Gastroesophageal sphincter (tissue), 4 donors: ENCODE measurements around the gene SH3RF1. TPM values are rescaled to one million over a fixed set of nuclear protein-coding genes. Genes with fewer than 3 reads are reported as not detected.

ENCODE experiments used
- ATAC-seq: fragments of 150-250 bp; one replicate; pipeline ENCODE4 v1.9.1; 2016; ENCODE audit warnings: mild to moderate bottlenecking, moderate library complexity
- H3K27ac ChIP-seq, 4 donors: fragments of 200-600 bp; sonication (generic) in 3 of 4; 1 replicate in 3 of 4; 2 replicates in 1 of 4; pipeline ENCODE4 v1.5.1; 2016 to 2019
- H3K27me3 ChIP-seq: fragments of 200-600 bp; sonication (generic); one replicate; pipeline ENCODE4 v1.5.1; 2019
- H3K36me3 ChIP-seq, 2 donors: fragments of 200-600 bp; sonication (generic); one replicate each; pipeline ENCODE4 v1.5.1; 2019; ENCODE audit warnings: control low read depth in 1 of 2
- H3K4me1 ChIP-seq, 3 donors: fragments of 200-600 bp; sonication (generic); 1 replicate in 2 of 3; 2 replicates in 1 of 3; pipeline ENCODE4 v1.5.1; 2016 to 2019; ENCODE audit warnings: control low read depth in 2 of 3
- H3K4me3 ChIP-seq, 2 donors: fragments of 200-600 bp; sonication (generic); one replicate each; pipeline ENCODE4 v1.5.1; 2019; ENCODE audit warnings: mild to moderate bottlenecking in 1 of 2, moderate library complexity in 1 of 2
- H3K9me3 ChIP-seq, 3 donors: fragments of 200-600 bp; sonication (generic); one replicate each; pipeline ENCODE4 v1.5.1; 2017 to 2019; ENCODE audit warnings: control low read depth in 2 of 3
- CTCF ChIP-seq, 4 experiments: fragments of 200-600 bp in 2 of 4; fragments of 450-650 bp in 2 of 4; sonication (generic) in 1 of 4; IDR thresholded peaks; one replicate each; pipeline ENCODE4 v1.5.1; 2017 to 2019; ENCODE audit warnings: antibody characterized with exemption in 4 of 4, mild to moderate bottlenecking in 2 of 4, moderate library complexity in 2 of 4
- EP300 ChIP-seq: sonication (generic); formaldehyde crosslinking; IDR thresholded peaks from one replicate; pipeline ENCODE4 v1.6.1; 2017; ENCODE audit warnings: antibody characterized with exemption, mild to moderate bottlenecking
- POLR2A ChIP-seq, 2 donors: fragments of 450-650 bp; IDR thresholded peaks; one replicate each; pipeline ENCODE4 v1.6.1; 2017; ENCODE audit warnings: antibody characterized with exemption in 2 of 2, mild to moderate bottlenecking in 2 of 2, moderate library complexity in 1 of 2
- POLR2AphosphoS5 ChIP-seq: sonication (generic); formaldehyde crosslinking; IDR thresholded peaks from one replicate; pipeline ENCODE4 v1.6.1; 2017; ENCODE audit warnings: antibody characterized with exemption
- WGBS, 2 donors: methylation state at CpG; one replicate each; pipeline ENCODE4 v1.1.5; 2018; ENCODE audit warnings: low coverage in 1 of 2; 5-methylcytosine and 5-hydroxymethylcytosine counted together
- total RNA-seq, 4 donors: library from RNA; depleted of rRNA; stranded (reverse); fragments of >200 nt; gene quantifications; one replicate each; pipeline ENCODE4 v1.1.0, GENCODE V29; 2016

Gene SH3RF1
- total RNA-seq, 4 donors from 2014 or later = 9.2 to 17.6 (median 13.3) TPM

GRCh38 chr4:169269916-169270809, 593 bp downstream of the SH3RF1 start:
- H3K27ac ChIP-seq = peak overlapping the region; percentile 62 to 94 (median 89)
- no peaks in the 10 kb centered on the region for H3K27me3 ChIP-seq
- H3K4me3 ChIP-seq = peak overlapping the region; percentile 82 to 96
- peak; percentile 54 for ATAC-seq
- H3K4me1 ChIP-seq = peaks cover 0 to 60% (median 5%) of the 10 kb centered on the region in 3 donors
- H3K9me3 ChIP-seq = no peaks in the 10 kb centered on the region
- TF ChIP-seq CTCF (IDR thresholded peaks at IDR 0.05) (peak in 3 of 4 experiments; percentile 15 to 35 (median 28)), POLR2A (IDR thresholded peaks at IDR 0.05) (no peak)
- no peaks in the 10 kb centered on the region for H3K36me3 ChIP-seq
- 0 to 8% methylated on average over 5 to 22 of the region's 62 CpGs for WGBS, 2 donors

DNA sequence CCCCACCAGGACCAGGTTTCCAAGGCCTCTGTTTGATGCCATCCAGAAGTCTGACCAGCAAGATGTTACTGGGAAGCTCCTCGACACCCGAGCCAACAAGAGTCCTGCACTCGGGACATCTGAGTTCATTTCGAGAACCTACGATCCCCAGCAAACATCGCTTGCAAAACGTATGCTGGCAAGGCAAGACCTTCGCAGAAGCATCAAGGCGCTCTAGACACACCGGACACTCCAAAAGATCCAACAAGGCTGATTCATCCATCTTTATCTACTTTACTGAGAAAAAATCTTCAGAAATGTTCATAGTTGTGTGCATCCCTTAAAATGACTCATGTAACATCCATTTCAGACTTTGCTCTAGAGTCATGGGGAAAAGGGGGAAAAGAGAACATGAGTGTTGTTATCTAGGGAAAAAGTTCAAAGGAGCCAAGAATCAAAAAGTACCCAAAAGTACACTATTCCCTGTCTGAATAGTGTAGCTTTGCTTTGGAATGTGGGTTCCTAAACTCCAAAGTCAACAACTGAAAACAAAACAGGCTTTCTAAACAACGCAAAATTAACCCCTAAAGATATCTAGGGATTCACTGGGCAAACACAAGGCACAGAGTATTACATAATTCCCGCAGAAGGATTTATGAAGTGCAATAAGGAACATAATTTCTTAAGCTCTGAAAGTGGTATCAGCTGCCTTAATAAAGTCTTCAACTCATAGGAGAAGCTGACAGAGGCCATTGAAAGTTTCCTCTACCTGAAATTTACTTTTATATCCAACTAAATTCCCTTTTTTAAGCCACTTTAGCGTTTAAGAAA, 1.6 kb downstream of the SH3RF1 start:
- TF ChIP-seq CTCF (IDR thresholded peaks at IDR 0.05) = no peak
- no peak for TF ChIP-seq POLR2AphosphoS5
- no peak for TF ChIP-seq EP300
- TF ChIP-seq POLR2A (IDR thresholded peaks at IDR 0.05) = no peak
- no peaks in the 10 kb centered on the region for H3K27me3 ChIP-seq
- no peak for ATAC-seq
- H3K9me3 ChIP-seq = no peaks in the 10 kb centered on the region
- 71 to 89% methylated on average over 7 to 9 of the region's 13 CpGs for WGBS, 2 donors
- peaks cover 0 to 61% (median 5%) of the 10 kb centered on the region in 3 donors for H3K4me1 ChIP-seq
- H3K27ac ChIP-seq = peak overlapping the region in 2 of 4 donors; percentile 87 to 94
- H3K4me3 ChIP-seq = peak overlapping the region; percentile 82 to 96
- no peaks in the 10 kb centered on the region for H3K36me3 ChIP-seq

- no peak overlapping the region for H3K4me3 ChIP-seq
- H3K9me3 ChIP-seq = no peaks in the 10 kb centered on the region
- no peak for TF ChIP-seq POLR2A (IDR thresholded peaks at IDR 0.05)
- no peak for TF ChIP-seq EP300
- no peak for TF ChIP-seq CTCF (IDR thresholded peaks at IDR 0.05)
- no peak for TF ChIP-seq POLR2AphosphoS5
- no peaks in the 10 kb centered on the region for H3K27me3 ChIP-seq
- H3K4me1 ChIP-seq = peaks cover 0 to 66% (median 5%) of the 10 kb centered on the region in 3 donors
- no peak overlapping the region for H3K27ac ChIP-seq
- WGBS, 2 donors = 75 to 77% methylated on average over 1 of the region's 1 CpG
- ATAC-seq = no peak
- no peaks in the 10 kb centered on the region for H3K36me3 ChIP-seq
Measured at GRCh38 chr4:169267070-169267469, 3.7 kb downstream of the SH3RF1 start.

DNA sequence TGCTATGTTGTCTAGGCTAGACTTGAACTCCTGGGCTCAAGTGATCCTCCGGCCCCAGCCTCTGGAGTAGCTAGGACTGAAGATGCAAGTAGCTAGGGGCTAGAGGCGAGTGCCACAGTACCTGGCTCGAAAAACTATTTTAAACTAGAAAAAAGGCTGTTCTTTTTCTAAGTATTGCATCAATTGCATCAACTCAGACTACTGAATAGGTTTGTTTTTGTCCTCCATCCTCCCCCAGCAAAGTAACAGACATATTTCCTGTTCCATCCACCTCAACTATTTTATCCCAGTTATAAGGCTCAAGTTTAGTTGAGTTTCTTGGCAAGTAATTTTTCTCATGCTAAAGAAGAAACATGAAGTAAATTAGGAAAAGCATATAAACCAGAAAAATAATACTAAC, 4.1 kb downstream of the SH3RF1 start:
- no peak for TF ChIP-seq POLR2AphosphoS5
- WGBS, 2 donors = 85 to 97% methylated on average over 3 of the region's 3 CpGs
- Histone ChIP-seq H3K9me3 (no peaks in the 10 kb centered on the region), H3K27ac (no peak overlapping the region), H3K4me1 (peaks cover 0 to 61% (median 5%) of the 10 kb centered on the region in 3 donors), H3K27me3 (no peaks in the 10 kb centered on the region), H3K4me3 (no peak overlapping the region), H3K36me3 (no peaks in the 10 kb centered on the region)
- ATAC-seq = no peak

DNA sequence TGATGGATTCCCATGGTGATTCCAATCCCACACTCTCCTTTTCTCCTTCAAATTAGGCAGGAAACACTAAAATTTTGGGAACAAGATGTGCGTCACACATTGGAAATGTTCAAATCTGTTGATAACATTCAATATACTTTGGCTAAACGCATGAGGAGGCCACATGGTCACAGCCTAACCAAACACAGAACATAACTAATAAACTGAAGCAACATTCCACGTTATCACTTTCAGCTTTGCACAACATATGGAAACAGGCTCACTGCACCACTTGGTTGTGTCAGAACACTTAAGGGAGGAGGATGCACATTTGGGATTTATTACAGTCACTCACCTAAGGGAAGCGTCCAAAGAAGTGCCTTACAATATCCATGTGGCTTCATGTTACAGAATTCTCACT, 4.7 kb downstream of the SH3RF1 start:
- TF ChIP-seq POLR2AphosphoS5 (no peak), EP300 (no peak), POLR2A (IDR thresholded peaks at IDR 0.05) (no peak), CTCF (IDR thresholded peaks at IDR 0.05) (no peak)
- Histone ChIP-seq H3K4me3 (no peak overlapping the region), H3K27ac (no peak overlapping the region), H3K36me3 (no peaks in the 10 kb centered on the region), H3K4me1 (peaks cover 0 to 56% (median 5%) of the 10 kb centered on the region in 3 donors), H3K9me3 (no peaks in the 10 kb centered on the region), H3K27me3 (no peaks in the 10 kb centered on the region)
- no peak for ATAC-seq
- 88 to 90% methylated on average over 3 to 4 of the region's 4 CpGs for WGBS, 2 donors
